GM13977 (cell line): ENCODE data around the gene ZNF281.

Source experiments
- DNase-seq: peaks from one replicate; pipeline ENCODE4 v3.0.0; 2012; ENCODE audit warnings: low spot score
- CTCF ChIP-seq: IDR thresholded peaks from 2 replicates; pipeline ENCODE4 v1.5.1; 2012; ENCODE audit warnings: mild to moderate bottlenecking, control low read depth; ENCODE audit not compliant: insufficient read depth; ENCODE audit errors: extremely low read depth, missing control alignments
- in situ Hi-C: fragments of 300-500 bp; cut with MboI; formaldehyde crosslinking; loops from one replicate; pipeline ENCODE4 v1.12.0; 2022; ENCODE audit warnings: low sequenced_read_pairs, low pct_unique_long_range_greater_than_20kb, mixed read lengths, inconsistent platforms; ENCODE audit not compliant: unreplicated experiment

The ZNF281 gene

GRCh38 chr1:200432586-200432985 is 22.8 kb upstream of the ZNF281 start:
- in situ Hi-C loops, result no loop called here
- DNase-seq, result no peak
- no peak for TF ChIP-seq CTCF

- DNase-seq, result no peak
- TF ChIP-seq CTCF, result no peak
- in situ Hi-C loops, result no loop called here
Observed at GRCh38 chr1:200429221-200429751, 19.4 kb upstream of the ZNF281 start.

- DNase-seq, result peak; percentile 30
- no peak for TF ChIP-seq CTCF
- in situ Hi-C loops, result no loop called here
Observed at GRCh38 chr1:200428482-200429205, 18.8 kb upstream of the ZNF281 start.

- no peak for DNase-seq
- no peak for TF ChIP-seq CTCF
- in situ Hi-C loops, result no loop called here
Observed at GRCh38 chr1:200427744-200428143, 17.9 kb upstream of the ZNF281 start.

GRCh38 chr1:200426196-200426595 is 16.4 kb upstream of the ZNF281 start:
- no peak for TF ChIP-seq CTCF
- DNase-seq, result no peak
- in situ Hi-C loops, result no loop called here

GRCh38 chr1:200423235-200423634 is 13.4 kb upstream of the ZNF281 start:
- TF ChIP-seq CTCF, result no peak
- in situ Hi-C loops, result no loop called here

GRCh38 chr1:200422211-200422610 is 12.4 kb upstream of the ZNF281 start:
- DNase-seq, result no peak
- in situ Hi-C loops, result no loop called here
- no peak for TF ChIP-seq CTCF

More at GRCh38 chr1:200423235-200423634, 13.4 kb upstream of the ZNF281 start:
- DNase-seq, result no peak
